GM21423 (cell line): ENCODE measurements around the gene TMEM217.

Source experiments
- ATAC-seq: cut with Tn5 transposase; IDR thresholded peaks from one replicate; pipeline ENCODE4 v1.9.1; 2021; ENCODE audit warnings: mild to moderate bottlenecking, moderate library complexity; ENCODE audit not compliant: unreplicated experiment

TMEM217 gene

GRCh38 chr6:37244430-37245310, 13.3 kb downstream of the TMEM217 start:
- ATAC-seq: no peak

- no peak for ATAC-seq
Measured at GRCh38 chr6:37243816-37244370, 14.1 kb downstream of the TMEM217 start.

- ATAC-seq: no peak
Measured at GRCh38 chr6:37243131-37243815, 14.7 kb downstream of the TMEM217 start.

GRCh38 chr6:37242429-37243052, 15.4 kb downstream of the TMEM217 start:
- ATAC-seq: no peak

- no peak for ATAC-seq
Measured at GRCh38 chr6:37241775-37242428, 16.0 kb downstream of the TMEM217 start.

- no peak for ATAC-seq
Measured at GRCh38 chr6:37241131-37241530, 16.8 kb downstream of the TMEM217 start.

GRCh38 chr6:37239950-37240713, 17.8 kb downstream of the TMEM217 start:
- no peak for ATAC-seq

GRCh38 chr6:37239526-37239925, 18.4 kb downstream of the TMEM217 start:
- ATAC-seq: no peak

GRCh38 chr6:37238381-37238780, 19.6 kb downstream of the TMEM217 start:
- no peak for ATAC-seq

GRCh38 chr6:37237789-37238188, 20.2 kb downstream of the TMEM217 start:
- no peak for ATAC-seq

- no peak for ATAC-seq
Measured at GRCh38 chr6:37236921-37237320, 21.0 kb downstream of the TMEM217 start.

GRCh38 chr6:37233541-37233940, 24.4 kb downstream of the TMEM217 start:
- ATAC-seq: no peak

GRCh38 chr6:37232430-37233017, 25.4 kb downstream of the TMEM217 start:
- ATAC-seq: no peak

- ATAC-seq: no peak
Measured at GRCh38 chr6:37230104-37230503, 27.8 kb downstream of the TMEM217 start.

- ATAC-seq: no peak
Measured at GRCh38 chr6:37225350-37226169, 32.4 kb downstream of the TMEM217 start.

- ATAC-seq: no peak
Measured at GRCh38 chr6:37222992-37223391, 35.0 kb downstream of the TMEM217 start.

GRCh38 chr6:37222125-37222967, 35.6 kb downstream of the TMEM217 start:
- ATAC-seq: peak; percentile 94

GRCh38 chr6:37221585-37222124, 36.3 kb downstream of the TMEM217 start:
- no peak for ATAC-seq
